ENCODE data around the gene NELL1.

The NELL1 gene

DNA sequence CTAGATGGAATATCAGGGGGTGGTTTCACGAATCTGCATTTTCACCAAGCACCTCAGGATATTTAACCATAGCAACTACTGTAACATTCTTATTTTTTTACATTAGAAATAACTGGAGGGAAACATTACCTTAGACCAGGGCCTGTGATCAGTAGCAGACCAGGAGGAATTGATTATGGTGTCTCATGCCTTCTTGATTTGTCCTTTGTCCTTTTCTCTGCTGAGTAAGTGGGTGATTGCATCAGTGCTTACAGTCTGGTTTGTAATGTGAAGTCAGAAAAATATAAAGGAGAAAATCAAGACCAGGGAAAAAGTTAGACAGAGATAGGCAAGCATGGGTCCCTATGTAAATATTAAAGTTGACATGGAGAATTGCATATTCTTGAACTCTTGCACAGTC lies 703.3 kb downstream of the NELL1 start:
- H3K79me2 ChIP-seq (ENCODE audit: control insufficient read depth, low read length) = no peaks in the 10 kb centered on the region
- no peak for TF ChIP-seq EZH2phosphoT487 (IDR thresholded peaks at IDR 0.05; ENCODE audit: borderline replicate concordance, low read length)
- TF ChIP-seq, protein P1, sequence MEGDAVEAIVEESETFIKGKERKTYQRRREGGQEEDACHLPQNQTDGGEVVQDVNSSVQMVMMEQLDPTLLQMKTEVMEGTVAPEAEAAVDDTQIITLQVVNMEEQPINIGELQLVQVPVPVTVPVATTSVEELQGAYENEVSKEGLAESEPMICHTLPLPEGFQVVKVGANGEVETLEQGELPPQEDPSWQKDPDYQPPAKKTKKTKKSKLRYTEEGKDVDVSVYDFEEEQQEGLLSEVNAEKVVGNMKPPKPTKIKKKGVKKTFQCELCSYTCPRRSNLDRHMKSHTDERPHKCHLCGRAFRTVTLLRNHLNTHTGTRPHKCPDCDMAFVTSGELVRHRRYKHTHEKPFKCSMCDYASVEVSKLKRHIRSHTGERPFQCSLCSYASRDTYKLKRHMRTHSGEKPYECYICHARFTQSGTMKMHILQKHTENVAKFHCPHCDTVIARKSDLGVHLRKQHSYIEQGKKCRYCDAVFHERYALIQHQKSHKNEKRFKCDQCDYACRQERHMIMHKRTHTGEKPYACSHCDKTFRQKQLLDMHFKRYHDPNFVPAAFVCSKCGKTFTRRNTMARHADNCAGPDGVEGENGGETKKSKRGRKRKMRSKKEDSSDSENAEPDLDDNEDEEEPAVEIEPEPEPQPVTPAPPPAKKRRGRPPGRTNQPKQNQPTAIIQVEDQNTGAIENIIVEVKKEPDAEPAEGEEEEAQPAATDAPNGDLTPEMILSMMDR (IDR thresholded peaks at IDR 0.05; ENCODE audit: low read depth, low read length, poor library complexity, severe bottlenecking) = no peak

GRCh38 chr11:21374376-21374775 lies 705.0 kb downstream of the NELL1 start:
- no peaks in the 10 kb centered on the region for H3K27me3 ChIP-seq (ENCODE audit: control insufficient read depth, low read length)
- no peaks in the 10 kb centered on the region for H4K20me1 ChIP-seq (ENCODE audit: control insufficient read depth, insufficient read depth, low read depth, low read length)
- no peaks in the 10 kb centered on the region for H3K9me2 ChIP-seq (replicated peaks; ENCODE audit: control insufficient read depth, low read length)
- no peaks in the 10 kb centered on the region for H3K79me2 ChIP-seq (ENCODE audit: control insufficient read depth, low read length)
- H3K4me2 ChIP-seq (ENCODE audit: low read length) = no peak overlapping the region
- TF ChIP-seq, protein P1 (IDR thresholded peaks at IDR 0.05; ENCODE audit: low read depth, low read length, poor library complexity, severe bottlenecking) = no peak
- no peak for TF ChIP-seq EZH2phosphoT487 (IDR thresholded peaks at IDR 0.05; ENCODE audit: borderline replicate concordance, low read length)
- H3K4me3 ChIP-seq (ENCODE audit: low read length) = no peak overlapping the region
- H3F3A ChIP-seq (ENCODE audit: control insufficient read depth, insufficient read depth) = no peaks in the 10 kb centered on the region
- H3K9me3 ChIP-seq (ENCODE audit: control insufficient read depth, insufficient read depth, low read length) = no peaks in the 10 kb centered on the region
- no peaks in the 10 kb centered on the region for H3K36me3 ChIP-seq (ENCODE audit: control insufficient read depth, low read length)
- no peaks in the 10 kb centered on the region for H3K4me1 ChIP-seq (ENCODE audit: control insufficient read depth, low read length)
- H3K27ac ChIP-seq (ENCODE audit: low read depth, low read length) = no peak overlapping the region

More for the DNA sequence above, 703.3 kb downstream of the NELL1 start:
- H3F3A ChIP-seq (ENCODE audit: control insufficient read depth, insufficient read depth) = no peaks in the 10 kb centered on the region
- no peak overlapping the region for H3K27ac ChIP-seq (ENCODE audit: low read depth, low read length)
- H3K27me3 ChIP-seq (ENCODE audit: control insufficient read depth, low read length) = no peaks in the 10 kb centered on the region
- no peaks in the 10 kb centered on the region for H4K20me1 ChIP-seq (ENCODE audit: control insufficient read depth, insufficient read depth, low read depth, low read length)
- no peak overlapping the region for H3K4me2 ChIP-seq (ENCODE audit: low read length)
- no peaks in the 10 kb centered on the region for H3K4me1 ChIP-seq (ENCODE audit: control insufficient read depth, low read length)
- no peak overlapping the region for H3K4me3 ChIP-seq (ENCODE audit: low read length)
- no peaks in the 10 kb centered on the region for H3K36me3 ChIP-seq (ENCODE audit: control insufficient read depth, low read length)
- H3K9me2 ChIP-seq (replicated peaks; ENCODE audit: control insufficient read depth, low read length) = no peaks in the 10 kb centered on the region
- H3K9me3 ChIP-seq (ENCODE audit: control insufficient read depth, insufficient read depth, low read length) = no peaks in the 10 kb centered on the region

- Histone ChIP-seq H3K36me3 (ENCODE audit: control insufficient read depth, low read length) (no peaks in the 10 kb centered on the region), H3K79me2 (ENCODE audit: control insufficient read depth, low read length) (no peaks in the 10 kb centered on the region), H3K4me1 (ENCODE audit: control insufficient read depth, low read length) (no peaks in the 10 kb centered on the region), H3K4me2 (ENCODE audit: low read length) (no peak overlapping the region), H3F3A (ENCODE audit: control insufficient read depth, insufficient read depth) (no peaks in the 10 kb centered on the region), H3K4me3 (ENCODE audit: low read length) (no peak overlapping the region), H3K27me3 (ENCODE audit: control insufficient read depth, low read length) (no peaks in the 10 kb centered on the region), H3K9me2 (replicated peaks; ENCODE audit: control insufficient read depth, low read length) (no peaks in the 10 kb centered on the region), H3K27ac (ENCODE audit: low read depth, low read length) (no peak overlapping the region), H3K9me3 (ENCODE audit: control insufficient read depth, insufficient read depth, low read length) (no peaks in the 10 kb centered on the region), H4K20me1 (ENCODE audit: control insufficient read depth, insufficient read depth, low read depth, low read length) (no peaks in the 10 kb centered on the region)
- TF ChIP-seq EZH2phosphoT487 (IDR thresholded peaks at IDR 0.05; ENCODE audit: borderline replicate concordance, low read length) = no peak
- TF ChIP-seq, protein P1 (IDR thresholded peaks at IDR 0.05; ENCODE audit: low read depth, low read length, poor library complexity, severe bottlenecking) = no peak
Observed at GRCh38 chr11:21385669-21386440, 716.5 kb downstream of the NELL1 start.
